H9 (cell line): ENCODE measurements around the gene MAP3K10. TPM values are rescaled to one million over a fixed set of nuclear protein-coding genes. Genes with fewer than 3 reads are reported as not detected.

Experiments used
- DNase-seq: peaks from one replicate; pipeline ENCODE4 v3.0.0-alpha.2; 2017
- H2AFZ ChIP-seq: one replicate; pipeline ENCODE4 v1.6.1; 2013; ENCODE audit warnings: mild to moderate bottlenecking, low read length, control low read depth, moderate library complexity
- H2AK5ac ChIP-seq: 2 replicates; pipeline ENCODE4 v1.6.1; 2013; ENCODE audit warnings: low read length, control low read depth, mixed read lengths; ENCODE audit not compliant: insufficient read length
- H2BK120ac ChIP-seq: one replicate; pipeline ENCODE4 v1.6.1; 2013; ENCODE audit warnings: low read depth, mild to moderate bottlenecking, low read length, control low read depth, inconsistent platforms; ENCODE audit not compliant: poor library complexity, severe bottlenecking
- H2BK12ac ChIP-seq: 2 replicates; pipeline ENCODE4 v1.6.1; 2013; ENCODE audit warnings: low read length, control low read depth, mixed read lengths, low read depth; ENCODE audit not compliant: insufficient read length
- H2BK15ac ChIP-seq: 2 replicates; pipeline ENCODE4 v1.6.1; 2013; ENCODE audit warnings: low read depth, low read length, control low read depth
- H2BK20ac ChIP-seq: one replicate; pipeline ENCODE4 v1.6.1; 2013; ENCODE audit warnings: low read depth, mild to moderate bottlenecking, low read length, control low read depth, inconsistent platforms; ENCODE audit not compliant: poor library complexity, severe bottlenecking
- H2BK5ac ChIP-seq: 2 replicates; pipeline ENCODE4 v1.6.1; 2013; ENCODE audit warnings: low read length, control low read depth, mixed read lengths; ENCODE audit not compliant: insufficient read length
- H3K14ac ChIP-seq: 2 replicates; pipeline ENCODE4 v1.6.1; 2013; ENCODE audit warnings: low read length, control low read depth; ENCODE audit not compliant: insufficient read depth
- H3K18ac ChIP-seq: 2 replicates; pipeline ENCODE4 v1.6.1; 2013; ENCODE audit warnings: low read depth, mild to moderate bottlenecking, mixed read lengths, low read length, control low read depth; ENCODE audit not compliant: insufficient read length
- H3K23ac ChIP-seq: 2 replicates; pipeline ENCODE4 v1.6.1; 2013; ENCODE audit warnings: low read length, control low read depth, mixed read lengths, low read depth; ENCODE audit not compliant: insufficient read length
- H3K23me2 ChIP-seq: 2 replicates; pipeline ENCODE4 v1.6.1; 2013; ENCODE audit warnings: low read depth, mild to moderate bottlenecking, mixed read lengths, low read length, control low read depth; ENCODE audit not compliant: insufficient read length, poor library complexity, severe bottlenecking
- H3K27ac ChIP-seq: 2 replicates; pipeline ENCODE4 v1.5.1; 2013; ENCODE audit warnings: low read length, control low read depth, mixed read lengths, low read depth; ENCODE audit not compliant: insufficient read length
- H3K27me3 ChIP-seq: 2 replicates; pipeline ENCODE4 v1.6.1; 2013; ENCODE audit warnings: low read length, control low read depth, inconsistent platforms; ENCODE audit not compliant: insufficient read depth
- H3K4ac ChIP-seq: 2 replicates; pipeline ENCODE4 v1.6.1; 2013; ENCODE audit warnings: low read depth, mild to moderate bottlenecking, control low read depth, inconsistent platforms, low read length, moderate library complexity
- H3K4me1 ChIP-seq: 2 replicates; pipeline ENCODE4 v1.6.1; 2013; ENCODE audit warnings: low read length, control low read depth, inconsistent platforms; ENCODE audit not compliant: insufficient read depth
- H3K4me2 ChIP-seq: 2 replicates; pipeline ENCODE4 v1.6.1; 2013; ENCODE audit warnings: low read length, control low read depth, mixed read lengths; ENCODE audit not compliant: insufficient read length, insufficient read depth
- H3K56ac ChIP-seq: 2 replicates; pipeline ENCODE4 v1.6.1; 2013; ENCODE audit warnings: low read depth, mild to moderate bottlenecking, mixed read lengths, low read length, control low read depth; ENCODE audit not compliant: insufficient read length
- H3K79me1 ChIP-seq: 2 replicates; pipeline ENCODE4 v1.6.1; 2013; ENCODE audit warnings: low read depth, mild to moderate bottlenecking, moderate library complexity, low read length, control low read depth, inconsistent platforms; ENCODE audit not compliant: insufficient read depth, poor library complexity, severe bottlenecking
- H3K79me2 ChIP-seq: 2 replicates; pipeline ENCODE4 v1.6.1; 2013; ENCODE audit warnings: low read length, control low read depth, inconsistent platforms; ENCODE audit not compliant: insufficient read depth
- H3K9ac ChIP-seq: 2 replicates; pipeline ENCODE4 v1.6.1; 2013; ENCODE audit warnings: low read length, control low read depth, mixed read lengths; ENCODE audit not compliant: insufficient read length; ENCODE audit errors: extremely low read depth
- H3K9me3 ChIP-seq: one replicate; pipeline ENCODE4 v1.6.1; 2013; ENCODE audit warnings: low read depth, low read length, inconsistent platforms; ENCODE audit not compliant: control insufficient read depth
- H3T11ph ChIP-seq: one replicate; pipeline ENCODE4 v1.6.1; 2013; ENCODE audit warnings: mild to moderate bottlenecking, low read length, control low read depth, inconsistent platforms
- H4K20me1 ChIP-seq: one replicate; pipeline ENCODE4 v1.6.1; 2013; ENCODE audit not compliant: control insufficient read depth, insufficient read length, insufficient read depth
- H4K5ac ChIP-seq: 2 replicates; pipeline ENCODE4 v1.6.1; 2013; ENCODE audit warnings: low read depth, mild to moderate bottlenecking, mixed read lengths, low read length, control low read depth; ENCODE audit not compliant: insufficient read length
- H4K8ac ChIP-seq: replicated peaks from 2 replicates; pipeline ENCODE4 v1.6.1; 2013; ENCODE audit warnings: low read length, control low read depth, mixed read lengths, low read depth; ENCODE audit not compliant: insufficient read length
- H4K91ac ChIP-seq: 2 replicates; pipeline ENCODE4 v1.6.1; 2013; ENCODE audit warnings: low read depth, mild to moderate bottlenecking, moderate library complexity, mixed read lengths, low read length, control low read depth; ENCODE audit not compliant: insufficient read length
- H3K27ac Mint-ChIP-seq, 3 experiments: 2 replicates in 2 of 3; 3 replicates in 1 of 3; pipeline ENCODE4 v1.8.0; 2020 to 2021; ENCODE audit warnings: mixed read lengths in 3 of 3, mild to moderate bottlenecking in 1 of 3, moderate library complexity in 1 of 3
- H3K27me3 Mint-ChIP-seq: 2 replicates; pipeline ENCODE4 v1.8.0; 2021; ENCODE audit warnings: low read depth, mild to moderate bottlenecking, moderate library complexity, mixed read lengths
- H3K36me3 Mint-ChIP-seq, 3 experiments: 2 replicates in 2 of 3; 3 replicates in 1 of 3; pipeline ENCODE4 v1.8.0; 2020 to 2021; ENCODE audit warnings: low read depth in 3 of 3, mixed read lengths in 3 of 3; ENCODE audit not compliant: insufficient read depth in 1 of 3
- H3K4me1 Mint-ChIP-seq, 2 experiments: 2 replicates each; pipeline ENCODE4 v1.8.0; 2020; ENCODE audit warnings: mixed read lengths in 2 of 2
- H3K4me3 Mint-ChIP-seq, 2 experiments: 2 replicates in 1 of 2; 3 replicates in 1 of 2; pipeline ENCODE4 v1.8.0; 2020 to 2021; ENCODE audit warnings: mild to moderate bottlenecking in 2 of 2, mixed read lengths in 2 of 2, moderate library complexity in 1 of 2
- H3K9me3 Mint-ChIP-seq, 2 experiments: 2 replicates in 1 of 2; 3 replicates in 1 of 2; pipeline ENCODE4 v1.8.0; 2020; ENCODE audit warnings: mild to moderate bottlenecking in 2 of 2, mixed read lengths in 2 of 2, moderate library complexity in 1 of 2
- CTCF ChIP-seq: fragments of 200-600 bp; sonication (generic); conservative IDR thresholded peaks from 3 replicates; pipeline ENCODE4 v1.8.0; 2021; ENCODE audit warnings: antibody characterized with exemption, mild to moderate bottlenecking
- WGBS: extraction: QIAGEN DNeasy Blood & Tissue Kit; methylation state at CpG from one replicate; pipeline ENCODE4 v1.1.7; 2013; ENCODE audit warnings: missing lambda C conversion rate, low lambda C conversion rate, mixed read lengths; ENCODE audit not compliant: insufficient read length; ENCODE audit errors: extremely low coverage; 5-methylcytosine and 5-hydroxymethylcytosine counted together
- total RNA-seq: library from RNA; stranded (reverse); gene quantifications from 2 replicates; pipeline ENCODE4 v1.2.1, GENCODE V29; 2021

MAP3K10 gene
- total RNA-seq, 1 experiment from 2014 or later: 19.0 TPM

- H3K4me2 ChIP-seq: no peak overlapping the region
- no peaks in the 10 kb centered on the region for H3K4me1 ChIP-seq
- no peak overlapping the region for H3K4me3 Mint-ChIP-seq
- H3K14ac ChIP-seq: no peak overlapping the region
- H4K91ac ChIP-seq: no peak overlapping the region
- no peak overlapping the region for H3K18ac ChIP-seq
- no peak overlapping the region for H3T11ph ChIP-seq
- peaks cover 2 to 5% (median 4%) of the 10 kb centered on the region in 3 experiments; a peak in 5 of 7 replicates for H3K36me3 Mint-ChIP-seq
- no peaks in the 10 kb centered on the region for H4K20me1 ChIP-seq
- H2BK15ac ChIP-seq: no peak overlapping the region
- H3K79me1 ChIP-seq: no peaks in the 10 kb centered on the region
- TF ChIP-seq CTCF: no peak
- peaks cover 3 to 7% of the 10 kb centered on the region in 2 experiments for H3K9me3 Mint-ChIP-seq
- no peak for DNase-seq
- H3K9ac ChIP-seq: no peak overlapping the region
- no peak overlapping the region for H3K23ac ChIP-seq
- no peak overlapping the region for H2BK20ac ChIP-seq
- H2BK120ac ChIP-seq: no peak overlapping the region
- H3K27me3 ChIP-seq: no peaks in the 10 kb centered on the region; the same call in 1 of the 2 replicates
- no peak overlapping the region for H3K27ac ChIP-seq
- no peaks in the 10 kb centered on the region for H3K79me2 ChIP-seq
- H3K4me1 Mint-ChIP-seq: peaks cover 10 to 15% of the 10 kb centered on the region in 2 experiments
- no peak overlapping the region for H2BK12ac ChIP-seq
- no peak overlapping the region for H2AFZ ChIP-seq
- WGBS: no CpG with 5 or more reads among the region's 8 CpGs
- H3K4ac ChIP-seq: no peak overlapping the region
- no peak overlapping the region for H2AK5ac ChIP-seq
- peaks cover 48% of the 10 kb centered on the region for H3K27me3 Mint-ChIP-seq
- peaks cover 3% of the 10 kb centered on the region for H3K23me2 ChIP-seq
- H4K8ac ChIP-seq: no peak overlapping the region
- no peak overlapping the region for H2BK5ac ChIP-seq
- no peak overlapping the region for H4K5ac ChIP-seq
- no peaks in the 10 kb centered on the region for H3K9me3 ChIP-seq
- H3K27ac Mint-ChIP-seq: no peak overlapping the region
- no peak overlapping the region for H3K56ac ChIP-seq
These were observed 28.6 kb downstream of the MAP3K10 start for GRCh38 chr19:40219721-40220276.
